HepG2 (cell line): ENCODE measurements around the gene IGDCC3. TPM values are rescaled to one million over a fixed set of nuclear protein-coding genes. Genes with fewer than 3 reads are reported as not detected.

Experiments used
- HDAC1 ChIP-seq: sonication (generic); formaldehyde crosslinking; IDR thresholded peaks from 2 replicates; pipeline ENCODE4 v1.5.1; 2020; ENCODE audit warnings: mild to moderate bottlenecking, missing genetic modification reagents
- KLF12 ChIP-seq: sonication (generic); formaldehyde crosslinking; IDR thresholded peaks from 2 replicates; pipeline ENCODE4 v1.4.0; 2020; ENCODE audit warnings: missing genetic modification reagents, borderline replicate concordance
- POLR2A ChIP-seq, 2 experiments: IDR thresholded peaks; 2 replicates each; pipeline ENCODE4 v1.6.1; 2011; ENCODE audit warnings: low read depth in 2 of 2, low read length in 2 of 2, mild to moderate bottlenecking in 1 of 2, moderate library complexity in 1 of 2; ENCODE audit not compliant: insufficient read depth in 1 of 2
- RCOR2 ChIP-seq: IDR thresholded peaks from 2 replicates; pipeline ENCODE4 v1.6.1; 2016; ENCODE audit warnings: missing biosample characterization, missing genetic modification reagents
- SOX6 ChIP-seq, 2 experiments: fragments of 450-650 bp in 1 of 2; sonication (generic) in 1 of 2; formaldehyde crosslinking in 1 of 2; IDR thresholded peaks; 2 replicates each; pipeline versions ENCODE4 v1.4.0 to v1.6.1; 2017 to 2020; ENCODE audit warnings: antibody characterized with exemption in 1 of 2, mild to moderate bottlenecking in 1 of 2, missing genetic modification reagents in 1 of 2
- ZNF121 ChIP-seq: sonication (generic); formaldehyde crosslinking; IDR thresholded peaks from 2 replicates; pipeline ENCODE4 v1.5.0; 2020; ENCODE audit warnings: mild to moderate bottlenecking, missing genetic modification reagents
- ZNF441 ChIP-seq: sonication (generic); formaldehyde crosslinking; IDR thresholded peaks from 2 replicates; pipeline ENCODE4 v1.7.0; 2021; ENCODE audit warnings: missing genetic modification reagents, borderline replicate concordance
- ZNF562 ChIP-seq: sonication (generic); formaldehyde crosslinking; IDR thresholded peaks from 2 replicates; pipeline ENCODE4 v1.8.0; 2022; ENCODE audit warnings: missing genetic modification reagents, borderline replicate concordance
- ZNF616 ChIP-seq: sonication (generic); formaldehyde crosslinking; IDR thresholded peaks from 2 replicates; pipeline ENCODE4 v1.5.0; 2020; ENCODE audit warnings: low read depth, mild to moderate bottlenecking, missing genetic modification reagents
- ZNF709 ChIP-seq: sonication (generic); formaldehyde crosslinking; IDR thresholded peaks from 2 replicates; pipeline ENCODE4 v1.5.0; 2020; ENCODE audit warnings: mild to moderate bottlenecking, missing genetic modification reagents
- polyA plus RNA-seq, 8 experiments: library from polyadenylated mRNA; depleted of rRNA in 3 of 8; stranded (reverse) in 7 of 8; unstranded in 1 of 8; fragments of >200 nt; fragmentation: Illumina TruSeq in 4 of 8; extraction: Trizol in 4 of 8; gene quantifications; 2 replicates each; pipeline versions ENCODE4 v1.2.1 to v1.2.3, GENCODE V29; 2011 to 2016; ENCODE audit warnings: low read depth in 4 of 8, missing spikeins in 1 of 8, mixed read lengths in 1 of 8; ENCODE audit not compliant: insufficient read depth in 1 of 8
- total RNA-seq, 5 experiments: library from RNA; depleted of rRNA; stranded (reverse); fragments of >200 nt; fragmentation: Illumina TruSeq; extraction: Trizol; gene quantifications; 2 replicates each; pipeline ENCODE4 v1.2.3, GENCODE V29; 2016; ENCODE audit warnings: low read depth in 1 of 5
- TF ChIP-seq, protein P1 (sequence below): sonication (generic); formaldehyde crosslinking; IDR thresholded peaks from 2 replicates; pipeline ENCODE4 v1.5.0; 2020; ENCODE audit warnings: missing genetic modification reagents
- TF ChIP-seq, protein P2 (sequence below): sonication (generic); formaldehyde crosslinking; IDR thresholded peaks from 2 replicates; pipeline ENCODE4 v1.5.1; 2020; ENCODE audit warnings: missing genetic modification reagents, mild to moderate bottlenecking, borderline replicate concordance
- TF ChIP-seq, protein P3 (sequence below): sonication (generic); formaldehyde crosslinking; IDR thresholded peaks from 2 replicates; pipeline ENCODE4 v1.8.0; 2022; ENCODE audit warnings: low read depth, missing genetic modification reagents
- TF ChIP-seq, protein P4 (sequence below): sonication (generic); formaldehyde crosslinking; IDR thresholded peaks from 2 replicates; pipeline ENCODE4 v1.8.0; 2022; ENCODE audit warnings: missing genetic modification reagents, mild to moderate bottlenecking, inconsistent platforms, borderline replicate concordance
- TF ChIP-seq, protein P5 (sequence below): sonication (generic); formaldehyde crosslinking; IDR thresholded peaks from 2 replicates; pipeline ENCODE4 v1.4.0; 2020; ENCODE audit warnings: missing genetic modification reagents
- TF ChIP-seq, protein P6 (sequence below): sonication (generic); formaldehyde crosslinking; IDR thresholded peaks from 2 replicates; pipeline ENCODE4 v1.8.1; 2023; ENCODE audit warnings: missing genetic modification reagents, mild to moderate bottlenecking, borderline replicate concordance
- TF ChIP-seq, protein P7 (sequence below): sonication (generic); formaldehyde crosslinking; IDR thresholded peaks from 2 replicates; pipeline ENCODE4 v1.4.0; 2020; ENCODE audit warnings: missing genetic modification reagents, borderline replicate concordance

Gene IGDCC3
- total and polyA plus RNA-seq, 2 of the 13 experiments (the other 11 are each of a cell fraction or from before 2014, with no cell fraction given): 30.1 to 51.8 TPM

DNA sequence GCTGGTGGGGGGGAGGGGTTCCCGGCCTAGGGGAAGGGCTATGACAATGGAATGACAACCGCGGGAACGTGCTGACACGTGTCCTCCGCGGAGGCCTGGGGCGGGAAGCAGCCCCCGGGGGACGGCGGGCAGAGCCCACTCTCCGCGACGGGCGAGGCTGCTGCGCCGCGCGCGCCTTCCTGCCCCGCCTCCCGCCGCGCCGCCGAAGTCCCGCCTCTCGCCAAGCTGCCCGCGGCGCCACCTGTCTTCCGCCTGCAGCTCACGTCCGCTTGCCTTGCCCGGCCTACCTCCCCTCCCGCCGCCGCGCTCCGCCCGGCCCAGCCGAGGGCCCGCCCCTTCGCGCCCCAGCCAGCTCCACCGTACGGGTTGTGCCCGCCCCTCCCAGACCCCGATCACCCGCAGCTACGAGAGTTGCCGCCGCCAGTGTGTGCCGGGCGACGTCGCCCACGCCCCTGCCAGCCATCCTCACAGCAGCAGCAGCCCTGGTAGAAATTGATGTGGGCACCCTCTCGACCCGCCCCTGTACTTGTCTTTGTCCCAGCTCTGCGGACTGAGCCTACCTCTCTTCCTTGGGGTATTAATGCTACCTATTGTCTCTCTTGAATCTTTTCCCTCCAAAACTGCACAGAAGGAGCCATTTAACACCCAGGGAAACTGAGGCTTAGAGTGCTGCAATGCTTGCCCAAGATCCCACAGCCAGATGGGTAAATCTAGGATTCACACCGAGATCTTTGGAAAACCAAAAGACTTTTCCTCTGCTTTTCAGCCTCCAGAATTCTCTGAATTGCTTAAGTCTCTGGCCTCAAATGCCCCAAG is 90.9 kb downstream of the IGDCC3 start, which contains the start of gene PARP16 (continued):
- TF ChIP-seq, protein P1, sequence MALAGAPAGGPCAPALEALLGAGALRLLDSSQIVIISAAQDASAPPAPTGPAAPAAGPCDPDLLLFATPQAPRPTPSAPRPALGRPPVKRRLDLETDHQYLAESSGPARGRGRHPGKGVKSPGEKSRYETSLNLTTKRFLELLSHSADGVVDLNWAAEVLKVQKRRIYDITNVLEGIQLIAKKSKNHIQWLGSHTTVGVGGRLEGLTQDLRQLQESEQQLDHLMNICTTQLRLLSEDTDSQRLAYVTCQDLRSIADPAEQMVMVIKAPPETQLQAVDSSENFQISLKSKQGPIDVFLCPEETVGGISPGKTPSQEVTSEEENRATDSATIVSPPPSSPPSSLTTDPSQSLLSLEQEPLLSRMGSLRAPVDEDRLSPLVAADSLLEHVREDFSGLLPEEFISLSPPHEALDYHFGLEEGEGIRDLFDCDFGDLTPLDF (CRISPR knock-in tag): peak; percentile 42
- peak; percentile 52 to 69 for TF ChIP-seq POLR2A (IDR thresholded peaks at IDR 0.05; ENCODE audit: insufficient read depth in 1 of 2, low read depth in 2 of 2, low read length in 2 of 2)
- TF ChIP-seq ZNF709 (CRISPR knock-in tag): peak; percentile 88; the same call in 1 of the 2 replicates
- TF ChIP-seq, protein P2, sequence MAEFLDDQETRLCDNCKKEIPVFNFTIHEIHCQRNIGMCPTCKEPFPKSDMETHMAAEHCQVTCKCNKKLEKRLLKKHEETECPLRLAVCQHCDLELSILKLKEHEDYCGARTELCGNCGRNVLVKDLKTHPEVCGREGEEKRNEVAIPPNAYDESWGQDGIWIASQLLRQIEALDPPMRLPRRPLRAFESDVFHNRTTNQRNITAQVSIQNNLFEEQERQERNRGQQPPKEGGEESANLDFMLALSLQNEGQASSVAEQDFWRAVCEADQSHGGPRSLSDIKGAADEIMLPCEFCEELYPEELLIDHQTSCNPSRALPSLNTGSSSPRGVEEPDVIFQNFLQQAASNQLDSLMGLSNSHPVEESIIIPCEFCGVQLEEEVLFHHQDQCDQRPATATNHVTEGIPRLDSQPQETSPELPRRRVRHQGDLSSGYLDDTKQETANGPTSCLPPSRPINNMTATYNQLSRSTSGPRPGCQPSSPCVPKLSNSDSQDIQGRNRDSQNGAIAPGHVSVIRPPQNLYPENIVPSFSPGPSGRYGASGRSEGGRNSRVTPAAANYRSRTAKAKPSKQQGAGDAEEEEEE (CRISPR knock-in tag): no peak
- TF ChIP-seq, protein P3, sequence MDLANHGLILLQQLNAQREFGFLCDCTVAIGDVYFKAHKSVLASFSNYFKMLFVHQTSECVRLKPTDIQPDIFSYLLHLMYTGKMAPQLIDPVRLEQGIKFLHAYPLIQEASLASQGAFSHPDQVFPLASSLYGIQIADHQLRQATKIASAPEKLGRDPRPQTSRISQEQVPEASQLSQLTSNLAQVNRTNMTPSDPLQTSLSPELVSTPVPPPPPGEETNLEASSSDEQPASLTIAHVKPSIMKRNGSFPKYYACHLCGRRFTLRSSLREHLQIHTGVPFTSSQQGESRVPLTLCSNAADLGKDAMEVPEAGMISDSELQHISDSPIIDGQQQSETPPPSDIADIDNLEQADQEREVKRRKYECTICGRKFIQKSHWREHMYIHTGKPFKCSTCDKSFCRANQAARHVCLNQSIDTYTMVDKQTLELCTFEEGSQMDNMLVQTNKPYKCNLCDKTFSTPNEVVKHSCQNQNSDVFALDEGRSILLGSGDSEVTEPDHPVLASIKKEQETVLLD: peak; percentile 71
- no peak for TF ChIP-seq SOX6 (IDR thresholded peaks at IDR 0.05)
- TF ChIP-seq SOX6 (CRISPR knock-in tag; IDR thresholded peaks at IDR 0.05): peak; percentile 39; the same call in 1 of the 2 replicates
- TF ChIP-seq, protein P4, sequence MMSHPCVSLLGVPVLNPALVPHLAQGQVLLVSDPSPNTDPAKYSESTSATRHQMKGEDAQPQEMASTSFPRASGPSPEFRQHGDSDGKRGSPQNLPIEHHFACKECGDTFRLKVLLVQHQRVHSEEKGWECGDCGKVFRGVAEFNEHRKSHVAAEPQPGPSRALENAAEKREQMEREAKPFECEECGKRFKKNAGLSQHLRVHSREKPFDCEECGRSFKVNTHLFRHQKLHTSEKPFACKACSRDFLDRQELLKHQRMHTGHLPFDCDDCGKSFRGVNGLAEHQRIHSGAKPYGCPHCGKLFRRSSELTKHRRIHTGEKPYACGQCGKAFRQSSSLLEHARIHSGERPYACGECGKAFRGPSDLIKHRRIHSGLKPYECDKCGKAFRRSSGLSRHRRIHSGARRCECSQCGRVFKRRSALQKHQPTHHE (CRISPR knock-in tag): peak; percentile 76; the same call in 1 of the 2 replicates
- TF ChIP-seq ZNF441: peak; percentile 65; the same call in 1 of the 2 replicates
- TF ChIP-seq RCOR2 (CRISPR knock-in tag): no peak
- 0 out of 2 replicates have a peak, but pooled peaks have one; percentile 46 for TF ChIP-seq HDAC1 (CRISPR knock-in tag)
- no peak for TF ChIP-seq ZNF562 (CRISPR knock-in tag)
- TF ChIP-seq, protein P5, sequence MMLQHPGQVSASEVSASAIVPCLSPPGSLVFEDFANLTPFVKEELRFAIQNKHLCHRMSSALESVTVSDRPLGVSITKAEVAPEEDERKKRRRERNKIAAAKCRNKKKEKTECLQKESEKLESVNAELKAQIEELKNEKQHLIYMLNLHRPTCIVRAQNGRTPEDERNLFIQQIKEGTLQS (CRISPR knock-in tag): peak; percentile 12; the same call in 1 of the 2 replicates
- TF ChIP-seq KLF12 (CRISPR knock-in tag): 0 out of 2 replicates have a peak, but pooled peaks have one; percentile 59
- peak; percentile 69; the same call in 1 of the 2 replicates for TF ChIP-seq ZNF616 (CRISPR knock-in tag)
- TF ChIP-seq, protein P6, sequence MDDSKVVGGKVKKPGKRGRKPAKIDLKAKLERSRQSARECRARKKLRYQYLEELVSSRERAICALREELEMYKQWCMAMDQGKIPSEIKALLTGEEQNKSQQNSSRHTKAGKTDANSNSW: no peak; the same call in 1 of the 2 replicates
- TF ChIP-seq ZNF121 (CRISPR knock-in tag): no peak
- TF ChIP-seq, protein P7, sequence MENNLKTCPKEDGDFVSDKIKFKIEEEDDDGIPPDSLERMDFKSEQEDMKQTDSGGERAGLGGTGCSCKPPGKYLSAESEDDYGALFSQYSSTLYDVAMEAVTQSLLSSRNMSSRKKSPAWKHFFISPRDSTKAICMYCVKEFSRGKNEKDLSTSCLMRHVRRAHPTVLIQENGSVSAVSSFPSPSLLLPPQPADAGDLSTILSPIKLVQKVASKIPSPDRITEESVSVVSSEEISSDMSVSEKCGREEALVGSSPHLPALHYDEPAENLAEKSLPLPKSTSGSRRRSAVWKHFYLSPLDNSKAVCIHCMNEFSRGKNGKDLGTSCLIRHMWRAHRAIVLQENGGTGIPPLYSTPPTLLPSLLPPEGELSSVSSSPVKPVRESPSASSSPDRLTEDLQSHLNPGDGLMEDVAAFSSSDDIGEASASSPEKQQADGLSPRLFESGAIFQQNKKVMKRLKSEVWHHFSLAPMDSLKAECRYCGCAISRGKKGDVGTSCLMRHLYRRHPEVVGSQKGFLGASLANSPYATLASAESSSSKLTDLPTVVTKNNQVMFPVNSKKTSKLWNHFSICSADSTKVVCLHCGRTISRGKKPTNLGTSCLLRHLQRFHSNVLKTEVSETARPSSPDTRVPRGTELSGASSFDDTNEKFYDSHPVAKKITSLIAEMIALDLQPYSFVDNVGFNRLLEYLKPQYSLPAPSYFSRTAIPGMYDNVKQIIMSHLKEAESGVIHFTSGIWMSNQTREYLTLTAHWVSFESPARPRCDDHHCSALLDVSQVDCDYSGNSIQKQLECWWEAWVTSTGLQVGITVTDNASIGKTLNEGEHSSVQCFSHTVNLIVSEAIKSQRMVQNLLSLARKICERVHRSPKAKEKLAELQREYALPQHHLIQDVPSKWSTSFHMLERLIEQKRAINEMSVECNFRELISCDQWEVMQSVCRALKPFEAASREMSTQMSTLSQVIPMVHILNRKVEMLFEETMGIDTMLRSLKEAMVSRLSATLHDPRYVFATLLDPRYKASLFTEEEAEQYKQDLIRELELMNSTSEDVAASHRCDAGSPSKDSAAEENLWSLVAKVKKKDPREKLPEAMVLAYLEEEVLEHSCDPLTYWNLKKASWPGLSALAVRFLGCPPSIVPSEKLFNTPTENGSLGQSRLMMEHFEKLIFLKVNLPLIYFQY (CRISPR knock-in tag): no peak
